ENCODE measurements around the gene ADD3.

The ADD3 gene

GRCh38 chr10:110158051-110159005 lies 150.5 kb downstream of the ADD3 start:
- DNase-seq: no peak

GRCh38 chr10:110160081-110160480 lies 152.3 kb downstream of the ADD3 start:
- no peak for DNase-seq

GRCh38 chr10:110160522-110160921 lies 152.7 kb downstream of the ADD3 start:
- no peak for DNase-seq

- no peak for DNase-seq
Measured at GRCh38 chr10:110162741-110163145, 155.0 kb downstream of the ADD3 start.

GRCh38 chr10:110163192-110163773 lies 155.5 kb downstream of the ADD3 start:
- DNase-seq: no peak

- no peak for DNase-seq
Measured at GRCh38 chr10:110163841-110164240, 156.1 kb downstream of the ADD3 start.

GRCh38 chr10:110165239-110165638 lies 157.5 kb downstream of the ADD3 start:
- DNase-seq: no peak

GRCh38 chr10:110167149-110167548 lies 159.4 kb downstream of the ADD3 start:
- no peak for DNase-seq

- no peak for DNase-seq
Measured at GRCh38 chr10:110168601-110169481, 161.1 kb downstream of the ADD3 start.

- DNase-seq: no peak
Measured at GRCh38 chr10:110169586-110169985, 161.8 kb downstream of the ADD3 start.

GRCh38 chr10:110170142-110170971 lies 162.6 kb downstream of the ADD3 start:
- DNase-seq: no peak

GRCh38 chr10:110171032-110171431 lies 163.2 kb downstream of the ADD3 start:
- no peak for DNase-seq

GRCh38 chr10:110172155-110172554 lies 164.4 kb downstream of the ADD3 start:
- DNase-seq: no peak

- no peak for DNase-seq
Measured at GRCh38 chr10:110174201-110174600, 166.4 kb downstream of the ADD3 start.

GRCh38 chr10:110174816-110175215 lies 167.0 kb downstream of the ADD3 start:
- no peak for DNase-seq

- DNase-seq: no peak
Measured at GRCh38 chr10:110175406-110175805, 167.6 kb downstream of the ADD3 start.

- no peak for DNase-seq
Measured at GRCh38 chr10:110176141-110177030, 168.6 kb downstream of the ADD3 start.

GRCh38 chr10:110179220-110179619 lies 171.4 kb downstream of the ADD3 start:
- no peak for DNase-seq

- DNase-seq: no peak
Measured at GRCh38 chr10:110181451-110181850, 173.7 kb downstream of the ADD3 start.

- DNase-seq: no peak
Measured at GRCh38 chr10:110181911-110182310, 174.1 kb downstream of the ADD3 start.

GRCh38 chr10:110184398-110184797 lies 176.6 kb downstream of the ADD3 start:
- no peak for DNase-seq
